HTERT RPE-1 (cell line): ENCODE results near the gene TES.
"Not testable (repeated sequence)": the region's sequence is repeated elsewhere in the genome, so short reads cannot be mapped to it uniquely, and the experiment has no call there.

Experiments used
- in situ Hi-C: fragments of 300-500 bp; cut with MboI; formaldehyde crosslinking; loops from 4 replicates; pipeline ENCODE4 v1.14.3; 2020; ENCODE audit warnings: low sequenced_read_pairs

Gene TES

DNA sequence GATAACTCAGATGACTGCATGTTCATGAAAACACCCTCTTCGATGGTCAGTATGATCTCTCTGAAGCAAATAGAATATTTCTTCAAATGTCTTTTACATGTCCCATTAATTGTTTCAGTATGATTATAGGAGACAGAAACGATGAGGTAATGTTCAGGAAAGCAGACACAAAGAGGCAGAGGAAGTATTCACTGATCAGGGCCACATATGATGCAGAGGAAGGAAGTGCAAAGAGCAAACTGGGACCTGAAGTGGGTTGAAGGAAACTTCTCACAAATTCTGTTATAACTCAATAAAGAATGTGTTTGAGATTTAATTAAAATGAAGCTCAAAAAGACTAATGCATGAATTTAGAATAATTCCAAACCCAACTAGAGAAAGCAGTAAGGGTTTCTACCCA, 70.5 kb downstream of the TES start:
- in situ Hi-C loops = no loop called here

DNA sequence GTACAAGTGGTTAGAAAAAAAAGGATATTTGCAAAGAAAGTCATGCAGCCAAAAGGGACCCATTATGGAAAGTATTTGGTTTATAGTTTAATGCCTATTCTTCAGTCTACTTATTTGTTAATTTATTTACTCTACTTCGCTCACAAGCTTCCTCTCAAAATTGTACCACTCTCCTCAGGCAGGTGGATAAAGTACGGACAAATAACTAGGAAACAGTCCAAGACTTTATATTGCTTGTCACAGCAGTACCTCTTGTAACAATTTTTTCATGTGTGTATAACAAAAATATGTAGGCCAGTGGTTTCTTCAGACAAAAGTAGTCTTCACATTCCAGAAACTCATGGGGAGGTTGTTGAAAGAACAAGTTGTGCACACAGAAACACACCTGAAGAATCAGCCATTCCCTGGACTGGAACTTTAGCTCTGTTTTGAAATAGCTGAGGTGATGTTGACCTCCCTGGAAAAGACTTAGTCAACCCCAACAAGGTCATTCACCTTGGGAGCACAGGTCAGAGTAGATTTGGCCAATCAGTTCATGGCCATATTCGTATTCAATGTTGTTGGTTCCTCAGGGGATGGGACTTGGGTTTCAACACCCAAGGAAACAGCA, 73.4 kb downstream of the TES start:
- in situ Hi-C loops = no loop called here

DNA sequence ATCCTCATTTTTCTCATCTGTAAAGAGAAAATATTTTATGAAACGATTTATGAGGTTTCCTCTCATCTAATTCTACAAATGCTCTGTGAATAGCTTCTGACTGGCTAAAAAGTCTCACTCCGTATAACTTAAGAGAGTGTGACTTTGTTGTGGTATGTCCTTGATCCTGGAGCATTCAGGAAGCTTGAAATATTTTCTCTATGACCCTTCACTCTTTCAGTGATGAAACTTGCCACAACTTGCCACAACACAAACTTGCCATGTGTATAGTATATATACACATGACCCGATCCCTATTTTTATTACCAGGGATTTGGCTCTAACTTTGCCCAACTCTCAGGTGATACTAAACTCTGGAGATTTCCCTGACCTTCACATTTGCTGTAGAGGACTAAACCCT, 74.1 kb downstream of the TES start:
- in situ Hi-C loops = no loop called here

DNA sequence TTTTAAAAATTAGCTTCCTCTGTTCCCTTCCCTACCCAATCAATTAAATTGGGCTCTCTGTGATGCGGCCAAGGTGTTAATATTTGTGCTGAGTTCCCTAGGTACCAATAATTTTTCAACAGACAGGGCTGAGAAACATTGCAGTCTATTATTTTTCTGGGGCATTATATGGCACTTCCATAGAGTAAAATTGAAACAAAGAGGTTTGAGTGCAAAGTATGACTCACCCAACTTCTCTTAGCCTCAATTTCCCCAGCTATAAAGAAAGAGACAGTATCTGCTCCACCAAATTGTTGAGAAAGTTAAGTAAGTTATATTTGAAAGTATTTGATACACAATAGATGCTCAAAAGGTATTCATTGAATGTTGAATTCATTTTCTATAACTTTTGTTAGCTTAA, 74.9 kb downstream of the TES start:
- in situ Hi-C loops = no loop called here

DNA sequence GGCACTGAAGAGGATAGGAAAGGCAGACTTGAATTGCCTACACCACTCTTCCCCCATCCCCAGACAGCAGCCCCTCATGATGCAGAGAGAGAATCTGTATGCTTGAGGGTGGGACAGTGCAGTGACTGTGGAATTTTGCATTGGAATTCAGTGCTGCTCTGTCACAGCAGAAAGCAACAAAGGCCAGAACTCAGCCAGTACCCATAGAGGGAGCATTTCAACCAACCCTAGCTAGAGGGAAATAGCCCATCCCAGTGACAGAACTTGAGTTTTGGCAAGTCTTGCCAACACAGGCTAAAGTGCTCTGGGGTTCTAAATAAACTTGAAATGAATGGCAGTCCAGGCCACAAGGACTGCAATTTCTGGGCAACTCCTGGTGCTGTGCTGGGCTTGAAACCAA, 80.4 kb downstream of the TES start:
- in situ Hi-C loops = no loop called here

DNA sequence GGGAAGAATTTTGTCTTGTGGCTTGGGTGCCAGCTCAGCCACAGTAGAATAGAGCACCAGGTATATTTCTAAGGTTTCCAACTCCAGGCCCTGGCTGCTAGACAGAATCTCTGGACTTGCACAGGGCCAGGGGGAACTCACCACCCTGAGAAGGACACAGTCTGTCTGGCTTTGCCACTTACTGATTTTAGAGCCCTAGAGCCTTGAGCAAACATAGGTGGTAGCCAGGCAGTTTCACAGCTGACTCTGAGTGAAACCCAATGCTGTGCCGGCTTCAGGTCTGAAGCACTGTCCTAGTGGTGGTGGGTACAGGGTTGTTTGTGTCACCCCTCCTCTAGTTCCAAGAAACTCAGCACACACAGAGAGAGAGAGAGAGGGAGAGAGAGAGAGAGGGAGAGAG, 81.6 kb downstream of the TES start:
- in situ Hi-C loops = no loop called here

DNA sequence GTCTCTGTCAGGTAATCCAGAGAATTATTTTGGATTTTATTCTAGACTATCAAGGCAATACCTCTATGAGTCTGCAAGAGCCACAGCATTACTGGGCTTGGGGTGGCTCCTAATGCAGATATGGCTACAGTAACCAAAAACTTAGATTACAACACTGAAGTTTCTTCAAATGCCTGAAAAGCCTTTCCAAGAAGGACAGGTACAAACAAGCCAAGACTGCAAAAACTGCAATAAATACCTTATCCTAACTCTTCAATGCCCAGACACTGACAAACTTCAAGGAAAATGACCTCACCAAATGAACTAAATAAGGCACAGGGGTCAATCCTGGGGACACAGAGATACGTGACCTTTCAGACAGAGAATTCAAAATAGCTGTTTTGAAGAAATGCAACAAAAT, 82.0 kb downstream of the TES start:
- in situ Hi-C loops = no loop called here

DNA sequence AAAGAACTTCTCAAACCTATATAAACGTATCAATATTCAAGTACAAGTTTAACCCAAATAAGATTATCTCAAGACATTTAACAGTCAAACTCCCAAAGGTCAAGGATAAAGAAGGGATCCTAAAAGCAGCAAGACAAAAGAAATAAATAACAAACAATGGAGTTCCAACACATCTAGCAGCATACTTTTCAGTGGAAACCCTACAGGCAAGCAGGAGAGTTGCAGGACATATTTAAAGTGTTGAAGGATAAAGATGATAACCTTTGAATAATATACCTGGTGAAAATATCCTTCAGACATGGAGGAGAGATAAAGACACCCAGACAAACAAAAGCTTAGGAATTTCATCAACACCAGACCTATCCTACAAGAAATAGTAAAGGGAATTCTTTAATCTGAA, 82.8 kb downstream of the TES start:
- in situ Hi-C loops = no loop called here

DNA sequence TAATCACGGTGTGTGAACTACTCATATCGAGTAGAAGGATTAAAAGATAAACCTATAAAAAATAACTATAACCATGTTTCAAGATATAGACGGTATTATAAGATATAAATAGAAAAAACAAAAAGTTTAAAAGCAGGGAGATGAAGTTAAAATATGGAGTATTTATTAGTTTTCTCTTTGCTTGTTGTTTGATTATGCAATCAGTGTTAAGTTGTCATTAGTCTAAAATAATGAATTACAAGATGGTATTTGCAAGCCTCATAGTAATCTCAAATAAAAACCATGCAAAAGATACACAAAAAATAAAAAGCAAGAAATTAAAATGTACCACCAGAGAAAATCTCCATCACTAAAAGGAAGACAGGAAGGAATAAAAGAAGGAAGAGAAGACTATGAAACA, 83.3 kb downstream of the TES start:
- in situ Hi-C loops = no loop called here

DNA sequence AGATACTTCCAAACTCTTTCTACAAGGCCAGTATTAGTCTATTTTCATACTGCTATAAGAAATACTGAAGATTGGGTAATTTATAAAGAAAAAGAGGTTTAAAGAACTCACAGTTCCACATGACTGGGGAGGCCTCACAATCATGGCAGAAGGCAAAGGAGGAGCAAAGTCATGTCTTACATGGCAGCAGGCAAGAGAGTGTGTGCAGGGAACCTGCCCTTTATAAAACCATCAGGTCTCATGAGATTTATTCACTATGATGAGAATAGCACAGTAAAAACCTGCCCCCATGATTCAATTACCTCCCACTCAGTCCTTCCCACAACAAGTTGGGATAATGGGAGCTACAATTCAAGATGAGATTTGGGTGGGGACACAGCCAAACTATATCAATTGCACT, 85.6 kb downstream of the TES start:
- in situ Hi-C loops = not testable (repeated sequence)

DNA sequence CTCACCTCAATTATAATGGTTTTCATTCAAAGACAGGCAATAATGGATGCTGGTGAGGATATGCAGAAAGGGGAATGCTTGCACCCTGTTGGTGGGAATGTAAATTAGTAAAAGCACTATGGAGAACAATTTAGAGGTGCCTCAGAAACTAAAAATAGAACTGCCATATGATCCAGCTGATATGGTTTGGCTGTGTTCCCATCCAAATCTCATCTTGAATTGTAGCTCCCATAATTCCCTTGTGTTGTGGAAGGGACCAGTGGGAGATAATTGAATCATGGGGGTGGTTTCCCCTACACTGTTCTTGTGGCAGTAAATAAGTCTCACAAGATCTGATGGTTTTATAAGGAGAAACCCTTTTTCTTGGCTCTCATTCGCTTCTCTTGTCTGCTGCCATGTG, 87.7 kb downstream of the TES start:
- in situ Hi-C loops = no loop called here

DNA sequence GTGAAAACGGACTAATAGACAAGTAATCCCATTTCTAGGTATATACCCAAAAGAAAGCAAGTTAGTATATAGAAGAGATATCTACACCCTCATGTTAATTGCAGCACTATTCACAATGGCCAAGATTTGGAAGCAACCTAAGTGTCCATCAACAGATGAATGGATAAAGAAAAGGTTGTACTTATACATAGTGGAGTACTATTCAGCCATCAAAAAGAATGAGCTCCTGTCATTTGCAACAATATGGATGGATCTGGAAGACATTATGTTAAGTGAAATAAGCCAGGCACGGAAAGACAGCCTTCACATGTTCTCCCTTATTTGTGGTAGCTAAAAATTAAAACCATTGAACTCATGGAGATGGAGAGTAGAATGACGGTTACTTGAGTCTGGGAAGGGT, 88.2 kb downstream of the TES start:
- in situ Hi-C loops = no loop called here

DNA sequence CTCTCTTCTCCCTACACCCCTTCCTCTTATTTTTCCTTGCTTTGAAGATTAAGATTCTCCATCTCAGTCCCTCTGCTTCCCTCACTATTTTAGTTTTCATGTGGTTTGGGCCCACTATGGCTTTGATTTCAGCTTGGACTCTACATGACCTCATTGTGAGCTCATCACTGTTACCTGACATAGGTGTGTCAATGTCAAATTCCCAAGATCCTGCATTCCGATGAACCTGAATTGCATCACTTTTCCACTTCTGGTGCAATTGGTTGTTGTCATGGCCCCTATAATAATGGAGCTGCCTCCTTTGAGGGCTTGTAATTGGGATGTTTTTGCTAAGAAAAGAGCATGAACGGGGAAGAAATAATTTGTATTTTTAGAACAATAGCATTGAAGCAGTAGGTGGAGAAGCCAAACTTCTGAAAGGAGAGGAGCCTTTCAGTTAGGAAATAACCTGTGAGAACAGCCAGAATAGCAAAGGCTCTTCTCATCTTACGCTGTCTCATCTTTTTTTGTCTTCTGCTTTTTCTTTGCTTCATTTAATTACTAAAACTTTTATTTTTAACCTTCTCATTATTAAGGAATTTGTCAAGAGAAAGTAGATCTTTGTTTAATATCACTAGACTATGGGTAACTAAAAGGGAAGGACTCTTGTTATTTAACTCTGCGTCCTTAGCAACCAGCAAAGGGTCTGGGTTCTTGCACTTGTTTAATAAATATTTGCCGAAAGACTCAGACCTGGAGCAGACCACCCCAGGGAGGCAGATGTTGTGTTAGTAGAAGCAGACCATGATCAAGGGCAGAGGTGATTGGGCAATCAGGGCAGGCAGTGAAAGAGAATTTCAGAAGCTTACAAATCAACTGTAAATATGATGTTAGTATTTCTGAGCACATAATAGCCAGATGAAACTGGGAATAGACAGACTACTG, 95.4 kb downstream of the TES start:
- in situ Hi-C loops = no loop called here

DNA sequence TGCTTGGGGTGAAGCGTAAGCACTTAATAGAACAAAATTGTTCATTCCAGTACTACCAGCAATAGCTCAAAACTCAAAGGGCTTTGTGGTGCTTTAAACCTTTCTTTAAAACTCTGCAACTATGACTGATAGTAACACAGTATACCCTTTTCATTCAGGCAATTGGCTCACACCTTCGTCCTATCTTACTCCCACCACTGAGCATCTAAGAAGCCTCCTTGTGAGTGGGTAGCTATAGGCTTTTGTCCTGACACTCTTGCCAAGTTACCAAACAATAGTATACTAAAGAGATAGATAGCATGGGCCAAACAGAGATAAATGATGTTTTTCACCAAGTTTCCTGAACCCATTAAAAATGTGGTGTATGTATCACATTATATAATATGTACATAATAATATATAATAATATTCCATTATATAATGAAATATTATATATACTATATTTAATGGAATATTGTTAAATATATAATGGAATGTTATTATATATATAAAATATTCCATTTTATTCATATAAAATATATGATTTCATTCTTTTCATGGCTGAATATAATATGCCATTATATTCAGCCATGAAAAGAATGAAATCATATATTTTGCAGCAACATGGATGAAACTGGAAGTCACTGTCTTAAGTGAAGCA, 96.2 kb downstream of the TES start:
- in situ Hi-C loops = no loop called here

DNA sequence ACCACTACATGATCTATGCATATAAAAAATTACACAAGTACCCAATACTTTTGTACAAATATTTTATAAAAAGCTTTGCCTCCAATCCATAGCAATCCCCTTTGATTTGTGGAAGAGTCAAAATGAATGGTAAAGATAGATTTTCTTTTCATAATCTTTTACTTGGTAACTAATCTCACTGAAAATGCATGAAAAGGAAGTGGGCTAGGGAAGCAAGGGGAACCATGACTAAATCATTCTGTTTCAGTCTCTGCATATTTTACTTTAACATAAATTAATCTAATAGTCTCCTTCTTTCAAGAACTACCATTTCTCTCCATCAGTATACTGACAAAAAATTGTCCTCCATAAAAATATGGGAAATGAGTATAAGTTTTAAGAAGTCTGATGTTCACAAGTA, 96.9 kb downstream of the TES start:
- in situ Hi-C loops = no loop called here
